HG03095 (cell line): ENCODE results near the gene GOLGA6L7.
"Not testable (repeated sequence)": the region's sequence is repeated elsewhere in the genome, so short reads cannot be mapped to it uniquely, and the experiment has no call there.

ENCODE experiments used
- ATAC-seq: cut with Tn5 transposase; IDR thresholded peaks from one replicate; pipeline ENCODE4 v1.9.1; 2021; ENCODE audit warnings: moderate library complexity; ENCODE audit not compliant: unreplicated experiment

GOLGA6L7 gene

DNA sequence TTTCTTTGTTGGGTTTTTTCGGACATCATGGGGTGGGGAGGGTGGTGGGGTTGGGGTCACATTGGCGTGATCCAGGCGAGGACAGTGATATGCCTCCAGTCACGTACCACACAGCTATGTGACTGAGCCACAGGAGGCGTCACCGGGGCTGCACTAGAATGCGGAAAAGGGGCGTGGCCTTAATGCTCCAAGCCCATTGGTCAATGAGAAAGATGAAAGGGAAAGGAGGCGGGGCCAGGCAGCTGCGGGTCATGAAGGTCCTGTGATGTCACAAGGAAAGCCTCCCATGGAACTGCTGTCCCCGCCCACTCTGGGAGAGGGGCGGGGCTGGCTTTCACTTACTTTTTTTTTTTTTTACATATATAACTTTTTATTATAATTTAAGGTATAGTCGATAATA is at the start of gene GOLGA6L7:
Gene GOLGA6L7, minus strand, starts transcription at position 124 of the 400 bp plus-strand sequence. Its CDS starts 95 bp downstream, at position 29.
- not testable (repeated sequence) for ATAC-seq

- ATAC-seq, result no peak
These were observed 49.6 kb upstream of the GOLGA6L7 start for GRCh38 chr15:28897861-28898585.

GRCh38 chr15:28896951-28897350 is 48.5 kb upstream of the GOLGA6L7 start:
- ATAC-seq, result no peak

GRCh38 chr15:28895566-28895965 is 47.1 kb upstream of the GOLGA6L7 start:
- no peak for ATAC-seq

DNA sequence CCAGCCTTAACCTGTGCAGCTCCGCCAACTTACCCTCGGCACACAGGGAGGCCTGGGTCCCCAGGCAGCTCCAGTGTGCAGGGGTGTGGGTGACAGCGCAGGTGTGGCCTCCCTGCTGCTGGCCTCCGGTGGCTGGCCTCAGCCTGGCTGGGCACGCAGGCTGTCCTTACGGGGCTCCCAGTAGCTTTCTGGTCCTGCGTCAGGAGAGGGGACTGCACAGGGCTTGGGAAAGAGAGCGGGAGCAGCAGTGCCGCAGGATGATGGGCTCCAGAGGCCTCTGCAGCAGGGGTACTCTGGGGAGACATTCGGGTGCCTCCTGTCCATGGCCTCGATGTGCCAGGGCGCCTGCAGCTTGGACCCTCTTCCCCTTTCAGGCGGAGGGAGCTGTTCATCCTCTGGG is 46.7 kb upstream of the GOLGA6L7 start:
- no peak for ATAC-seq

- no peak for ATAC-seq
These were observed 46.2 kb upstream of the GOLGA6L7 start for GRCh38 chr15:28894631-28895030.

DNA sequence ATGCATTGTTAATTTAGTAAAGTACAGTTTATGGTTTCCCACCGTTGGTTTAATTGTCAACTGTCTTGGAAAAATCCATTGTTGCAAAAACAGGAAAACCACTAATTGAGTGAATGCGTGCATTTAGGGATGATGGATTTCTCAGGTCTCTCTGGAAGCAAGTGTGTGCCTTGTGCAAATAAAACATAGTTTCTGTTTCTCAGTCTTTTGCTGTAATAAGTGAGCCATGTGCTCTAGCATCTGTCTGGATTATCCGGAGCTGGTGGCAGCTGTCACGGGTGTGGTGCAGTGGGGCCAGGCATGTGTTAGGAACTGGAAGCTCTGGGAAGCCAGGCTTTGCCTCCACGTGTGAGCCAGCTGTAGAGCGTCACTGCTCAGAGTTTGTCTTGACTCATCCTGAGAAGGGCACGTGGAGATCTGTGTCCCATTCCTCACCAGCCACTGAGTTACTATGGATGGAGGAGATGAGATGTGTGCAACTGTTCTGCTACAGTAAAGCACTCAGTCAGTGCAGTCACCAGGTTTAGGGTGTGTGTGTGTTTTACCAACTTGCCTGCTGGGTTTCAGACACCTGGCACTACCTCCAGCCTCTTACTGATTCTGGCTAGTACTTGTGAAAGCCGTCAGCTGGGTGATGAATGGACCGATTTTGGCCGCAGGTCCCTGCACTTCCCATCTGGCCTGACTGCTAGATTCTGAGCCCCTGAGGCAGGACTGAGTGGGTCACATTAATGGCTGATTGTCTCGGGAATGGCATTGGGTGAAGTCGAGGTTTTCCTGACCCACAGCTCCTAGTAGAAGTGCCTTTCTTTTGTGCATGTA is 44.6 kb upstream of the GOLGA6L7 start:
- no peak for ATAC-seq

GRCh38 chr15:28891588-28891987 is 43.1 kb upstream of the GOLGA6L7 start:
- no peak for ATAC-seq

- no peak for ATAC-seq
These were observed 42.5 kb upstream of the GOLGA6L7 start for GRCh38 chr15:28890711-28891495.

GRCh38 chr15:28890291-28890690 is 41.8 kb upstream of the GOLGA6L7 start:
- ATAC-seq, result not testable (repeated sequence)

GRCh38 chr15:28889871-28890270 is 41.4 kb upstream of the GOLGA6L7 start:
- not testable (repeated sequence) for ATAC-seq

- no peak for ATAC-seq
These were observed 40.9 kb upstream of the GOLGA6L7 start for GRCh38 chr15:28889346-28889745.

DNA sequence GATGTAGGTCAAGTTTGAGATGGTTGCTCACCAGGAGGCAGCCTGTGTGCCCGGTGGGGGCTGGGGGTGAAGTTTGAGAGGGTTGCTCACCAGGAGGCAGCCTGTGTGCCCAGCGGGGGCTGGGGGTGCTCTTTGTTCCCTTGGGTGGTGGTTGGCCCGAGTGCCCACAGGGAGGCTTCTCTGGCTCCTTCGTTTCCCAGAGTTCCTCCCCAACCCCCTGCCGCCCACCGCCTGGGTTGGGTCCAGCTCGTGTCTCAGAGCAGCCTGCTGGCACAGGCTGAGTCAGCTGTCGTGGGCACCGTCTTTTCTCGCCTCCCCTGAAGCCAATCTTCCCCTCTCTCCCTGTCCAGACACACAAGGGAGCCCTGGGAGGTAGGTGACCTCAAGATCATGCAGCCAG is 40.5 kb upstream of the GOLGA6L7 start:
- no peak for ATAC-seq

- no peak for ATAC-seq
These were observed 40.0 kb upstream of the GOLGA6L7 start for GRCh38 chr15:28888302-28888894.

GRCh38 chr15:28887339-28888174 is 39.1 kb upstream of the GOLGA6L7 start:
- ATAC-seq, result no peak

GRCh38 chr15:28886431-28887338 is 38.2 kb upstream of the GOLGA6L7 start:
- ATAC-seq, result no peak

DNA sequence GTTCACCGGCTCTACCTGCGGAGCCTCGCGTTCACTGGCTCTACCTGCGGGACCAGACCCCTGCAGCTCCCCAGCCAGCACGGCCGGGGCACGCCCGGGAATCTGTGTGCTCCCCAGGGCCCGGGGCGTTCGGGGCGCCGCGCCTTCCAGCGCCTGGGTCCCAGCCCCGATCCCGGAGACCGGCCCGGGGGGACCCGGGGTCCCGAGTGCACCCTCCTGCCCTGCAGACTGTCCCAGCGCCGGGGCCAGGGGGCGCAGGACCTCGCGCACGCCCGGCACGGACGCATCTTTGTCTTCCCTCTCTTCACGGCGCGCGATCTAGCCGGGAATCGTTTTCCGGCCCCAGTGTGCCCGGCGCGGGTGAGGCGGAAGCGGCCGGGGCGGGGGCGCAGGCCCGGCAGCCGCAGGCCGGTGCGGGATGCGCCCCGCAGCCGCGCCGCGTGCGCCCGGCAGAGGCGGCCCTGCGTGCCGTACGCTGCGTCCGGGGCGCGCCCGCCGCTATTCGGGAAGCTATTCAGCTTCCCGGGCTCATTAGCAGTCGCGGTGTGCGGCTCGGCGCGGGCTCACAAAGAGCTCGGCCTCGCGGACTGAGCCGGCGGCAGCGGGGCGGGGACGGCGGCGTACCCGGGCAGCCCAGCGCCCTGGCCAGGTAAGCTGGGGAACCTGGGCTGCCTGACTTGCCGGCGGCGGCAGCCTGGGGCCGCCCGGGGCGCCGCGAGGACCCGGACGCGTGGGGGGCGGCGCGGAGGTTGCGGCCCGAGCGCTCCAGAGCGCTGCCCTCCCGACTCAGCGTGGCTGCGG is 37.4 kb upstream of the GOLGA6L7 start, which contains the start of gene APBA2:
Gene APBA2, plus strand, starts transcription at position 345 of the 801 bp plus-strand sequence. CDS start 167,911 bp downstream, outside the sequence.
- ATAC-seq, result no peak

GRCh38 chr15:28885128-28885629 is 36.7 kb upstream of the GOLGA6L7 start:
- no peak for ATAC-seq
